Measurements from ENCODE around the gene SRSF8.
"Not testable (repeated sequence)": the region's sequence is repeated elsewhere in the genome, so short reads cannot be mapped to it uniquely, and the experiment has no call there.

SRSF8 gene, protein sequence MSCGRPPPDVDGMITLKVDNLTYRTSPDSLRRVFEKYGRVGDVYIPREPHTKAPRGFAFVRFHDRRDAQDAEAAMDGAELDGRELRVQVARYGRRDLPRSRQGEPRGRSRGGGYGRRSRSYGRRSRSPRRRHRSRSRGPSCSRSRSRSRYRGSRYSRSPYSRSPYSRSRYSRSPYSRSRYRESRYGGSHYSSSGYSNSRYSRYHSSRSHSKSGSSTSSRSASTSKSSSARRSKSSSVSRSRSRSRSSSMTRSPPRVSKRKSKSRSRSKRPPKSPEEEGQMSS

DNA sequence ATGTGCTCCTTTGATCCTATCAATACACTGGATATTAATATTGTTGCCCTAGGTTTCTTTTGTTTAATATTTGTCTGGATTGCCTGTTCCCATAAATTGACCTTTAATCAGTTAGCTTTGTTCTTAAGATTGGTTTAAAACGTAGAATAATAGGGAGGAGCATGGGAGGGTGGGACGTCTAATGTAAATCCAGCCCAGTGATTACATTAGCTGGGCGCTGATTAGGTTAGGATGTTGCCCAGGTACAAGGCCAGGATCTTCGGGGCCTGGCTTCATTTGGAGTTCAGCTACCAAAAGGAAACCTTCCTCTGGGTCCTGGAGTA lies at the start of gene SRSF8:
Gene SRSF8 (plus strand): TSS at position 204 of the 323 bp plus-strand sequence. CDS start 308 bp downstream, outside the sequence.
- no peak for DNase-seq (ENCODE audit: extremely low spot score)
- ChIA-PET POLR2A (interaction anchor here (0.6 to 1.8 kb wide), 5 partner anchors 9 to 636 kb away, joined by 4 to 7 read pairs (median 4); partner anchors contain the start of gene ENDOD1), CTCF (interaction anchor here (0.8 to 21.2 kb wide), 24 partner anchors 9 to 1277 kb away, joined by 3 to 306 read pairs (median 4); partner anchors contain the start of genes CWC15, ENDOD1, KDM4F and MAML2)
- TF ChIP-seq, protein P1, sequence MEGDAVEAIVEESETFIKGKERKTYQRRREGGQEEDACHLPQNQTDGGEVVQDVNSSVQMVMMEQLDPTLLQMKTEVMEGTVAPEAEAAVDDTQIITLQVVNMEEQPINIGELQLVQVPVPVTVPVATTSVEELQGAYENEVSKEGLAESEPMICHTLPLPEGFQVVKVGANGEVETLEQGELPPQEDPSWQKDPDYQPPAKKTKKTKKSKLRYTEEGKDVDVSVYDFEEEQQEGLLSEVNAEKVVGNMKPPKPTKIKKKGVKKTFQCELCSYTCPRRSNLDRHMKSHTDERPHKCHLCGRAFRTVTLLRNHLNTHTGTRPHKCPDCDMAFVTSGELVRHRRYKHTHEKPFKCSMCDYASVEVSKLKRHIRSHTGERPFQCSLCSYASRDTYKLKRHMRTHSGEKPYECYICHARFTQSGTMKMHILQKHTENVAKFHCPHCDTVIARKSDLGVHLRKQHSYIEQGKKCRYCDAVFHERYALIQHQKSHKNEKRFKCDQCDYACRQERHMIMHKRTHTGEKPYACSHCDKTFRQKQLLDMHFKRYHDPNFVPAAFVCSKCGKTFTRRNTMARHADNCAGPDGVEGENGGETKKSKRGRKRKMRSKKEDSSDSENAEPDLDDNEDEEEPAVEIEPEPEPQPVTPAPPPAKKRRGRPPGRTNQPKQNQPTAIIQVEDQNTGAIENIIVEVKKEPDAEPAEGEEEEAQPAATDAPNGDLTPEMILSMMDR (IDR thresholded peaks at IDR 0.05; ENCODE audit: control extremely low read depth, extremely low read depth, low read depth, missing control alignments), result no peak

DNA sequence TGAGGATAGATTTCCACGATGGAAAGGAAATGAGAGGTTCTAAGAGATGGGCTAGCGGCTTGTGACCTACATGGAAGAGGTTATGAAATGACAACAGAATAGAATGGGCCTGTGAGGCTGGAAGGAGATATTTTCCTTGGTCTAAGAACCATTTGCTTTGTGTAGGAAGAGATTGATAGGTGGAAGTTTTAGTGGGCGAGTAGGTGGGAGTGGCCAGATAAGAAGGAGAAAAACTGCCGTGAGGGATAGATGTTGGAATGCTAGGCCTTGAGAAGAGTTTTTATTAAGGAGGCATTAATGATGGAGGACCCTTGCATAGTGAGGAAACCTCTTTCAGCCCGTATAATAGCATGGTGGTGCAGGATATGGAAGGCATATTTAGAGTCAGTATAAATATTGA lies 45.3 kb upstream of the SRSF8 start:
- CTCF ChIA-PET; POLR2A ChIA-PET; DNase-seq (ENCODE audit: extremely low spot score): not testable (repeated sequence)

DNA sequence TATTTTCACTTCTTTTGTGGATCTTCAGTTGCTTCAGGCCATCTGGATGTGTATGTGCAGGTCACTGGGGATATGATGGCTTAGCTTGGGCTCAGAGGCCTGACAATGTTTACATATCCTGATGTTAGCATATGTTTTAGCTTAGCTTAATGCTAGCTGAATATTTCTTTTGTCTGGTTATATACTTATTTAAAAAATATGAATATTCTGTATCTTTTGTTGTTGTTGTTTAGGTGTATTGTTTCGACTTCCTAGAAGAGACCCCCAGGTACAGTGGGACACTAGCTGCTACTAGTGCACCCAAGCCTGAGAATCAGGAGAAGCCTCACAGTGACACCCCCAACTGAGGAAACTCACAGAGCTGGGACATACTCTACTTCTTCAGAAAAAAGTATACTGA lies 41.8 kb upstream of the SRSF8 start, which contains the start of gene KDM4E:
Gene KDM4E (plus strand): TSS at position 301 of the 400 bp plus-strand sequence. CDS start 300 bp downstream, outside the sequence.
- POLR2A ChIA-PET, result no interaction called here
- CTCF ChIA-PET, result no interaction called here
- TF ChIP-seq, protein P1 (IDR thresholded peaks at IDR 0.05; ENCODE audit: control extremely low read depth, extremely low read depth, low read depth, missing control alignments), result no peak
- DNase-seq (ENCODE audit: extremely low spot score), result no peak

DNA sequence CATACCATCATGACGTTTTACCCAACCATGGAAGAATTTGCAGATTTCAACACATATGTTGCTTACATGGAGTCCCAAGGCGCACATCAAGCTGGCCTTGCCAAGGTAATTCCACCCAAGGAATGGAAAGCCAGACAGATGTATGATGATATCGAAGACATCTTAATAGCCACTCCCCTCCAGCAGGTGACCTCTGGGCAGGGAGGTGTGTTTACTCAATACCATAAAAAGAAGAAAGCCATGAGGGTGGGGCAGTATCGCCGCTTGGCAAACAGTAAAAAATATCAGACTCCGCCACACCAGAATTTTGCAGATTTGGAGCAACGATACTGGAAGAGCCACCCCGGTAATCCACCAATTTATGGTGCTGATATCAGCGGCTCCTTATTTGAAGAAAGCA lies 41.1 kb upstream of the SRSF8 start:
- POLR2A ChIA-PET, CTCF ChIA-PET: not testable (repeated sequence)

DNA sequence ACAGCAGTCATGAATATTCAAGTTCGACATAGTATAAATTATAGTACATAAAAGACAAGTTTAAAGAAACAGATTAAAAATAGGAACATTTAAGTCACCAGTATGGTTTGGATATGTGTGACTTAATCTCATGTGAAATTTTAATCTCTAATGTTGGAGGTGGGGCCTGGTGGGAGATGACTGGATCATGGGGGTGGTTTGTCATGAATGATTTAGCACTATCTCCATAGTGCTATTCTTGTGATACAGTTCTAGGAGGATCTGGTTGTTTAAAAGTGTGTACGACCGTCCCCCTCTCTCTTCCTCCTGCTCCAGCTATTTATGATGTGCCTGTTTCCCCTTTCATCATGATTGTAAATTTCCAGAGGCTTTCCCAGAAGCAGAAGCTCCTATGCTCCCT lies 38.4 kb upstream of the SRSF8 start:
- CTCF ChIA-PET, result no interaction called here
- TF ChIP-seq, protein P1 (IDR thresholded peaks at IDR 0.05; ENCODE audit: control extremely low read depth, extremely low read depth, low read depth, missing control alignments), result no peak
- DNase-seq (ENCODE audit: extremely low spot score), result no peak
- POLR2A ChIA-PET, result no interaction called here

More for the DNA sequence above, 41.1 kb upstream of the SRSF8 start:
- not testable (repeated sequence) for DNase-seq (ENCODE audit: extremely low spot score)

DNA sequence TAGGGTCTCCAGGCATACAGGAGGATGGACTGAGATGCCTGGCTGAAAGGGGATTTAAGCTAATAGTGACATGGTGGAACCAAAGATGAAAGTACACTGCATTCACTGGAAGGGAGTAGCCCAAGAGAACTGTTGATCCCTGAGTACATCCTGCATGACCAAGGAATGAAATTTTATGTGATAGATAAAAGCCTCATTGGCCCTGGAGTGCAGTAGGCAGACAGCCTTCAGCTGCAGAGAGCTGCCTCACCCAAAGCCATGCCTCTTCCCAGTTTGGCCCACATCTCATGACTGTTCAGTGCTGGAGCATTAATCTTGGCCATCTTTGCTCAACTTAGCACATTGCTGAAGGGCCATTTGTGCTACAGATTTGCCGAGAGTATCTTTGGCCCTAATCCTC lies 33.7 kb upstream of the SRSF8 start:
- POLR2A ChIA-PET, result no interaction called here
- TF ChIP-seq, protein P1 (IDR thresholded peaks at IDR 0.05; ENCODE audit: control extremely low read depth, extremely low read depth, low read depth, missing control alignments), result no peak
- CTCF ChIA-PET, result interaction anchor here (1.3 kb wide), 2 partner anchors 14 to 56 kb away, joined by 3 to 4 read pairs; no protein-coding TSS in a partner anchor
- no peak for DNase-seq (ENCODE audit: extremely low spot score)

DNA sequence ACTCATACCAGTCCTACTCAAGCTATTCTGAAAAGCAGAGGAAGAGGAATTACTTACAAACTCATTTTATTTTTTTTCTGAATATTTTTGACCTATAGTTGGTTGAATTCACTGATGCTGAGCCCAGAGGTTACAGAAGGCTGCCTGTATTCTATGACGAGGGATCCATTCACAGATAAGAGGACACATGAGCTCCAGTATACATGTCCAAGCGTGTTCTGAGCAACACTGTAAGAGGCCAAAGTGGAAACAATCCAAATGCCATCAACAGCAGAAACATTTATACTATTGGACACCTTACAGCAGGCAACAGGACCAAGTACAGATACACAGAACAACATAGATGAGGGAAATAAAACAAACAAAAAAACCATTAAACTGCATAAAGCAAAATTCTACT lies 31.4 kb upstream of the SRSF8 start:
- DNase-seq (ENCODE audit: extremely low spot score), result no peak
- POLR2A ChIA-PET, result no interaction called here
- CTCF ChIA-PET, result interaction anchor here (1.1 kb wide), 1 partner anchor 730 kb away, joined by 3 read pairs; no protein-coding TSS in a partner anchor
- TF ChIP-seq, protein P1 (IDR thresholded peaks at IDR 0.05; ENCODE audit: control extremely low read depth, extremely low read depth, low read depth, missing control alignments), result no peak

DNA sequence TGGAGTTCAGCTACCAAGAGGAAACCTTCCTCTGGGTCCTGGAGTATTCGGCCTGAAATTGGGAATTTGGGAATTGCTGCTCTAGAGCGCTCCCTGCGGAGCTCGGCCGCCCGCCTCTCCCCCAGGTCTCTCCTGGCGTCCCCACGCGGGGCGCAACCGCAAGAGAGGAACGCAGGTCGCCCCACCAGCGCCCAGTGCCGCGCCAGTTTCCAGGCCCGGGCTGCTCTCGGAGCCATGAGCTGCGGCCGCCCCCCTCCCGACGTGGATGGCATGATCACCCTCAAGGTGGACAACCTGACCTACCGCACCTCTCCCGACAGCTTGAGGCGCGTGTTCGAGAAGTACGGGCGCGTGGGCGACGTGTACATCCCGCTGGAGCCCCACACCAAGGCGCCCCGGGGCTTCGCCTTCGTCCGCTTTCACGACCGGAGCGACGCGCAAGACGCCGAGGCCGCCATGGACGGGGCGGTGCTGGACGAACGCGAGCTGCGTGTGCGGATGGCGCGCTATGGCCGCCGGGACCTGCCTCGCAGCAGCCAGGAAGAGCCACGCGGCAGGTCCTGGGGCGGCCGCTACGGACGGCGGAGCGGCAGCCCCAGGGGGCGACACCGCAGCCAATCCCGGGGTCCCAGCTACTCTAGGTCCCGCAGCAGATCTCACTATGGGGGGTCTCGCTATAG lies 29.2 kb upstream of the SRSF8 start:
- CTCF ChIA-PET, result interaction anchor here (1.1 kb wide), 1 partner anchor 17 kb away, joined by 3 read pairs; no protein-coding TSS in a partner anchor
- POLR2A ChIA-PET; DNase-seq (ENCODE audit: extremely low spot score): not testable (repeated sequence)

All from GM10248 (cell line).